Stimulated activated CD4-positive, alpha-beta T cell treated with anti-CD3 and anti-CD28 coated beads, Interleukin-1b, Interleukin-23, amount 100 ng/mL, for 4 hours (primary cell): Measurements from ENCODE around the gene RTBDN.

Source experiments
- DNase-seq, 2 donors: peaks; one replicate each; pipeline ENCODE4 v3.0.0-alpha.2; 2020; ENCODE audit warnings: low read depth in 2 of 2

The RTBDN gene

GRCh38 chr19:12834566-12834943, at the start of gene RTBDN:
TSS of gene RTBDN (minus strand) at chr19:12834579. CDS start at chr19:12829979, 4,600 bp downstream.
- no peak for DNase-seq

- DNase-seq, result no peak
Observed at GRCh38 chr19:12882589-12882988, 48.2 kb upstream of the RTBDN start.

- DNase-seq, result peak; percentile 77 to 82
Observed at GRCh38 chr19:12881172-12881808, 46.9 kb upstream of the RTBDN start, which contains the start of gene DNASE2. TSS of gene DNASE2 (minus strand) at chr19:12881449. CDS start at chr19:12881375, 74 bp downstream.

- no peak for DNase-seq
Observed at GRCh38 chr19:12880551-12881171, 46.3 kb upstream of the RTBDN start.

- no peak for DNase-seq
Observed at GRCh38 chr19:12875086-12875485, 40.7 kb upstream of the RTBDN start.

- no peak for DNase-seq
Observed at GRCh38 chr19:12873891-12874745, 39.7 kb upstream of the RTBDN start.

GRCh38 chr19:12872941-12873890, 38.8 kb upstream of the RTBDN start:
- DNase-seq, result peak; percentile 7 to 57

GRCh38 chr19:12872255-12872654, 37.9 kb upstream of the RTBDN start:
- DNase-seq, result no peak

- no peak for DNase-seq
Observed at GRCh38 chr19:12871681-12872080, 37.3 kb upstream of the RTBDN start.

GRCh38 chr19:12868540-12869112, 34.2 kb upstream of the RTBDN start:
- DNase-seq, result no peak

- peak; percentile 32 to 62 for DNase-seq
Observed at GRCh38 chr19:12867120-12868099, 33.0 kb upstream of the RTBDN start.

GRCh38 chr19:12866416-12867119, 32.2 kb upstream of the RTBDN start:
- no peak for DNase-seq

GRCh38 chr19:12865746-12866415, 31.5 kb upstream of the RTBDN start:
- no peak for DNase-seq

- DNase-seq, result no peak
Observed at GRCh38 chr19:12864721-12865715, 30.6 kb upstream of the RTBDN start.

- DNase-seq, result no peak
Observed at GRCh38 chr19:12864143-12864542, 29.8 kb upstream of the RTBDN start.

- DNase-seq, result no peak
Observed at GRCh38 chr19:12859546-12859945, 25.2 kb upstream of the RTBDN start.
